OCI-LY7 (cell line): ENCODE data around the gene SPEN.
"Not testable (repeated sequence)": the region's sequence is repeated elsewhere in the genome, so short reads cannot be mapped to it uniquely, and the experiment has no call there.

Experiments used
- EZH2phosphoT487 ChIP-seq: fragments of 200-600 bp; sonication (generic); IDR thresholded peaks from 2 replicates; pipeline ENCODE4 v1.6.1; 2018; ENCODE audit warnings: low read depth, borderline replicate concordance, mild to moderate bottlenecking, mixed run types, antibody characterized with exemption, low read length, moderate library complexity, mixed read lengths
- TF ChIP-seq, protein P1 (sequence below): fragments of 200-600 bp; sonication (generic); conservative IDR thresholded peaks from 2 replicates; pipeline ENCODE4 v1.5.1; 2014; ENCODE audit warnings: mild to moderate bottlenecking, antibody characterized with exemption, low read length, moderate library complexity, mixed read lengths

GRCh38 chr1:15926448-15926847, 78.9 kb downstream of the SPEN start:
- TF ChIP-seq, protein P1, sequence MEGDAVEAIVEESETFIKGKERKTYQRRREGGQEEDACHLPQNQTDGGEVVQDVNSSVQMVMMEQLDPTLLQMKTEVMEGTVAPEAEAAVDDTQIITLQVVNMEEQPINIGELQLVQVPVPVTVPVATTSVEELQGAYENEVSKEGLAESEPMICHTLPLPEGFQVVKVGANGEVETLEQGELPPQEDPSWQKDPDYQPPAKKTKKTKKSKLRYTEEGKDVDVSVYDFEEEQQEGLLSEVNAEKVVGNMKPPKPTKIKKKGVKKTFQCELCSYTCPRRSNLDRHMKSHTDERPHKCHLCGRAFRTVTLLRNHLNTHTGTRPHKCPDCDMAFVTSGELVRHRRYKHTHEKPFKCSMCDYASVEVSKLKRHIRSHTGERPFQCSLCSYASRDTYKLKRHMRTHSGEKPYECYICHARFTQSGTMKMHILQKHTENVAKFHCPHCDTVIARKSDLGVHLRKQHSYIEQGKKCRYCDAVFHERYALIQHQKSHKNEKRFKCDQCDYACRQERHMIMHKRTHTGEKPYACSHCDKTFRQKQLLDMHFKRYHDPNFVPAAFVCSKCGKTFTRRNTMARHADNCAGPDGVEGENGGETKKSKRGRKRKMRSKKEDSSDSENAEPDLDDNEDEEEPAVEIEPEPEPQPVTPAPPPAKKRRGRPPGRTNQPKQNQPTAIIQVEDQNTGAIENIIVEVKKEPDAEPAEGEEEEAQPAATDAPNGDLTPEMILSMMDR, result not testable (repeated sequence)
- not testable (repeated sequence) for TF ChIP-seq EZH2phosphoT487
